HepG2 (cell line): ENCODE measurements around the gene PPP1R8. TPM values are rescaled to one million over a fixed set of nuclear protein-coding genes. Genes with fewer than 3 reads are reported as not detected.

Source experiments
- ATAC-seq: fragments of 200-7000 bp; cut with Tn5 transposase; 3 replicates; pipeline ENCODE4 v1.9.1; 2020; ENCODE audit warnings: mild to moderate bottlenecking, moderate library complexity
- BruUV-seq: library from RNA; stranded (reverse); fragments of 400-500 nt; replicated peaks from 2 replicates; lab custom pipeline; 2021; lab: Mats Ljungman, UMichigan
- CTCF ChIA-PET: fragments of 300-600 bp; formaldehyde crosslinking; extraction: SDS; loops from one replicate; lab custom pipeline; 2021; ENCODE audit warnings: low total read pairs, inconsistent platforms, low intra/inter-chr PET ratio; lab: Yijun Ruan, JAX
- POLR2A ChIA-PET: fragments of 350-600 bp; sonication (Branson Sonifier 250); formaldehyde crosslinking; loops from one replicate; lab custom pipeline; 2020; ENCODE audit warnings: antibody characterized with exemption, inconsistent platforms; lab: Yijun Ruan, JAX
- DNase-seq: peaks from one replicate; pipeline ENCODE4 v3.0.0-alpha.2; 2015; ENCODE audit warnings: low spot score
- FAIRE-seq: peaks from 3 replicates; lab custom pipeline; 2011; peaks lifted over from hg19 to GRCh38; lab: Jason Lieb, UNC
- H2AFZ ChIP-seq: one replicate; pipeline ENCODE4 v1.6.1; 2011; ENCODE audit warnings: low read length, inconsistent platforms
- H3K27ac ChIP-seq: fragments of 300-600 bp; 3 replicates; pipeline ENCODE4 v1.8.0; 2011; ENCODE audit warnings: mixed run types, mild to moderate bottlenecking, mixed read lengths, low read length, inconsistent platforms; ENCODE audit not compliant: insufficient read depth; ENCODE audit errors: extremely low read length
- H3K27me3 ChIP-seq, 2 experiments: fragments of 200-600 bp in 1 of 2; 2 replicates in 1 of 2; 3 replicates in 1 of 2; pipeline versions ENCODE4 v1.6.0 to v1.8.0; 2011; ENCODE audit warnings: low read length in 2 of 2, mild to moderate bottlenecking in 2 of 2, moderate library complexity in 2 of 2, inconsistent platforms in 1 of 2; ENCODE audit not compliant: insufficient read depth in 2 of 2, control insufficient read depth in 1 of 2
- H3K36me3 ChIP-seq, 2 experiments: fragments of 200-600 bp in 1 of 2; replicated peaks in 1 of 2; 2 replicates in 1 of 2; 3 replicates in 1 of 2; pipeline versions ENCODE4 v1.5.1 to v1.8.0; 2011; ENCODE audit warnings: low read length in 2 of 2, inconsistent platforms in 1 of 2; ENCODE audit not compliant: insufficient read depth in 2 of 2, control insufficient read depth in 1 of 2
- H3K4me1 ChIP-seq: 2 replicates; pipeline ENCODE4 v1.5.1; 2012; ENCODE audit warnings: low read length, inconsistent platforms; ENCODE audit not compliant: insufficient read depth
- H3K4me2 ChIP-seq: 2 replicates; pipeline ENCODE4 v1.6.0; 2011; ENCODE audit warnings: low read depth, low read length, inconsistent platforms
- H3K4me3 ChIP-seq, 3 experiments: fragments of 200-600 bp in 1 of 3; sonication (generic), shearing (Covaris generic) in 1 of 3; replicated peaks in 1 of 3; 2 replicates each; pipeline ENCODE4 v1.5.1; 2011 to 2016; ENCODE audit warnings: low read length in 3 of 3, inconsistent platforms in 2 of 3, low read depth in 2 of 3, mild to moderate bottlenecking in 2 of 3, control low read depth in 1 of 3, mixed read lengths in 1 of 3; ENCODE audit not compliant: insufficient read depth in 1 of 3
- H3K79me2 ChIP-seq: one replicate; pipeline ENCODE4 v1.6.1; 2011; ENCODE audit warnings: low read length, inconsistent platforms; ENCODE audit not compliant: insufficient read depth
- H3K9ac ChIP-seq: 2 replicates; pipeline ENCODE4 v1.6.0; 2011; ENCODE audit warnings: mild to moderate bottlenecking, low read depth, low read length, inconsistent platforms; ENCODE audit not compliant: insufficient read depth
- H3K9me3 ChIP-seq: 2 replicates; pipeline ENCODE4 v1.5.1; 2012; ENCODE audit warnings: mild to moderate bottlenecking, low read length
- H4K20me1 ChIP-seq: 2 replicates; pipeline ENCODE4 v1.6.0; 2011; ENCODE audit warnings: inconsistent platforms, mild to moderate bottlenecking, low read length, moderate library complexity; ENCODE audit not compliant: insufficient read depth
- ATF1 ChIP-seq: IDR thresholded peaks from 2 replicates; pipeline ENCODE4 v1.6.1; 2016; ENCODE audit warnings: mild to moderate bottlenecking, control low read depth
- BRCA1 ChIP-seq: sonication (generic); formaldehyde crosslinking; IDR thresholded peaks from 2 replicates; pipeline ENCODE4 v1.4.0; 2020; ENCODE audit warnings: missing genetic modification reagents
- GMEB1 ChIP-seq: sonication (generic); formaldehyde crosslinking; IDR thresholded peaks from 2 replicates; pipeline ENCODE4 v1.5.1; 2020; ENCODE audit warnings: missing genetic modification reagents, mild to moderate bottlenecking, borderline replicate concordance
- IRF9 ChIP-seq: sonication (generic); formaldehyde crosslinking; IDR thresholded peaks from 2 replicates; pipeline ENCODE4 v1.8.0; 2022; ENCODE audit warnings: missing genetic modification reagents, mild to moderate bottlenecking, borderline replicate concordance
- KDM6A ChIP-seq: IDR thresholded peaks from 2 replicates; pipeline ENCODE4 v1.6.1; 2016; ENCODE audit warnings: low read depth
- TEAD2 ChIP-seq: sonication (generic); formaldehyde crosslinking; IDR thresholded peaks from 2 replicates; pipeline ENCODE4 v1.9.0; 2021; ENCODE audit warnings: missing genetic modification reagents
- TOE1 ChIP-seq: sonication (generic); formaldehyde crosslinking; IDR thresholded peaks from 2 replicates; pipeline ENCODE4 v1.4.0; 2020; ENCODE audit warnings: mild to moderate bottlenecking, missing genetic modification reagents
- TSC22D2 ChIP-seq: sonication (generic); formaldehyde crosslinking; IDR thresholded peaks from 2 replicates; pipeline ENCODE4 v1.5.1; 2020; ENCODE audit warnings: missing genetic modification reagents, mild to moderate bottlenecking, borderline replicate concordance
- WIZ ChIP-seq: sonication (generic); formaldehyde crosslinking; IDR thresholded peaks from 2 replicates; pipeline ENCODE4 v1.5.1; 2020; ENCODE audit warnings: mild to moderate bottlenecking, missing genetic modification reagents
- ZBTB39 ChIP-seq: sonication (generic); formaldehyde crosslinking; IDR thresholded peaks from 2 replicates; pipeline ENCODE4 v1.5.0; 2020; ENCODE audit warnings: missing genetic modification reagents
- ZIK1 ChIP-seq: sonication (generic); formaldehyde crosslinking; IDR thresholded peaks from 2 replicates; pipeline ENCODE4 v1.5.0; 2020; ENCODE audit warnings: mild to moderate bottlenecking, low read depth, missing genetic modification reagents, borderline replicate concordance
- ZNF142 ChIP-seq: sonication (generic); formaldehyde crosslinking; IDR thresholded peaks from 2 replicates; pipeline ENCODE4 v1.4.0; 2020; ENCODE audit warnings: missing genetic modification reagents
- ZNF761 ChIP-seq: sonication (generic); formaldehyde crosslinking; conservative IDR thresholded peaks from 2 replicates; pipeline ENCODE4 v1.4.0; 2020; ENCODE audit warnings: mild to moderate bottlenecking, missing genetic modification reagents
- ZNF850 ChIP-seq: sonication (generic); formaldehyde crosslinking; conservative IDR thresholded peaks from 2 replicates; pipeline ENCODE4 v1.9.0; 2021; ENCODE audit warnings: mild to moderate bottlenecking, missing genetic modification reagents
- WGBS: methylation state at CpG from one replicate; pipeline ENCODE4 v1.1.6; 2017; ENCODE audit warnings: low lambda C conversion rate; 5-methylcytosine and 5-hydroxymethylcytosine counted together
- in situ Hi-C: cut with HindIII; loops from 2 replicates; pipeline ENCODE4 v1.10.0; 2017; ENCODE audit warnings: low pct_unique_long_range_greater_than_20kb; ENCODE audit not compliant: extremely low pct_ligation_motif_present
- intact Hi-C: fragments of 100-400 bp; cut with micrococcal nuclease; formaldehyde crosslinking; loops from one replicate; pipeline ENCODE4 v1.10.0; 2022; ENCODE audit not compliant: unreplicated experiment
- polyA plus RNA-seq, 8 experiments: library from polyadenylated mRNA; depleted of rRNA in 3 of 8; stranded (reverse) in 7 of 8; unstranded in 1 of 8; fragments of >200 nt; fragmentation: Illumina TruSeq in 4 of 8; extraction: Trizol in 4 of 8; gene quantifications; 2 replicates each; pipeline versions ENCODE4 v1.2.1 to v1.2.3, GENCODE V29; 2011 to 2016; ENCODE audit warnings: low read depth in 4 of 8, missing spikeins in 1 of 8, mixed read lengths in 1 of 8; ENCODE audit not compliant: insufficient read depth in 1 of 8
- total RNA-seq, 5 experiments: library from RNA; depleted of rRNA; stranded (reverse); fragments of >200 nt; fragmentation: Illumina TruSeq; extraction: Trizol; gene quantifications; 2 replicates each; pipeline ENCODE4 v1.2.3, GENCODE V29; 2016; ENCODE audit warnings: low read depth in 1 of 5

The PPP1R8 gene
- total and polyA plus RNA-seq, 2 of the 13 experiments (the other 11 are each of a cell fraction or from before 2014, with no cell fraction given): 38.3 to 62.2 TPM

- TF ChIP-seq TEAD2 (no peak), TOE1 (CRISPR knock-in tag) (no peak), ZNF761 (CRISPR knock-in tag) (no peak), BRCA1 (CRISPR knock-in tag) (no peak), ZBTB39 (CRISPR knock-in tag) (no peak), TSC22D2 (CRISPR knock-in tag) (no peak), WIZ (CRISPR knock-in tag) (no peak), ZIK1 (CRISPR knock-in tag) (no peak), KDM6A (no peak), ATF1 (no peak), ZNF142 (CRISPR knock-in tag) (no peak), IRF9 (no peak), GMEB1 (CRISPR knock-in tag) (no peak), ZNF850 (CRISPR knock-in tag) (no peak)
- in situ Hi-C loops (no loop called here), intact Hi-C loops (no loop called here)
- Histone ChIP-seq H3K36me3 (peaks cover 2 to 8% of the 10 kb centered on the region in 2 experiments; a peak in 2 of 5 replicates), H2AFZ (no peak overlapping the region), H3K27me3 (no peaks in the 10 kb centered on the region), H3K79me2 (no peaks in the 10 kb centered on the region), H3K4me3 (no peak overlapping the region), H3K9ac (no peak overlapping the region), H3K4me1 (no peaks in the 10 kb centered on the region), H4K20me1 (no peaks in the 10 kb centered on the region), H3K4me2 (no peak overlapping the region), H3K9me3 (no peaks in the 10 kb centered on the region), H3K27ac (no peak overlapping the region)
- POLR2A ChIA-PET: no interaction called here
- no peak for ATAC-seq
- CTCF ChIA-PET: no interaction called here
- 100% methylated on average over 1 of the region's 1 CpG for WGBS
- no peak for DNase-seq
- no TSS peak for BruUV-seq
- no peak for FAIRE-seq
These were observed 20.7 kb upstream of the PPP1R8 start for GRCh38 chr1:27809883-27810282.
